C4-2B (cell line): ENCODE data around the gene F5.

Source experiments
- CTCF ChIP-seq: fragments of 450-650 bp; conservative IDR thresholded peaks from 2 replicates; pipeline ENCODE4 v1.5.1; 2017; ENCODE audit warnings: mild to moderate bottlenecking
- ZFX ChIP-seq: fragments of 450-650 bp; IDR thresholded peaks from 2 replicates; pipeline ENCODE4 v1.6.1; 2017

- TF ChIP-seq CTCF (no peak), ZFX (no peak)
Measured at GRCh38 chr1:169624912-169625311, 38.6 kb upstream of the F5 start.
